T-helper 9 cell (primary cell): Measurements from ENCODE around the gene NPFFR2.
"Not testable (repeated sequence)": the region's sequence is repeated elsewhere in the genome, so short reads cannot be mapped to it uniquely, and the experiment has no call there.

ENCODE experiments used
- DNase-seq: peaks from one replicate; pipeline ENCODE4 v3.0.0-alpha.2; 2020
- total RNA-seq, 2 donors: gene quantifications; one replicate each; lab custom pipeline; 2026; lab: John Stamatoyannopoulos, UW

The NPFFR2 gene
- 0 reads per million in 2 donors for total RNA-seq

- DNase-seq = no peak
These were observed at the start of gene NPFFR2 for GRCh38 chr4:72031868-72032608. Gene NPFFR2 (plus strand): TSS chr4:72032000. CDS start chr4:72128592, 96,592 bp downstream.

DNA sequence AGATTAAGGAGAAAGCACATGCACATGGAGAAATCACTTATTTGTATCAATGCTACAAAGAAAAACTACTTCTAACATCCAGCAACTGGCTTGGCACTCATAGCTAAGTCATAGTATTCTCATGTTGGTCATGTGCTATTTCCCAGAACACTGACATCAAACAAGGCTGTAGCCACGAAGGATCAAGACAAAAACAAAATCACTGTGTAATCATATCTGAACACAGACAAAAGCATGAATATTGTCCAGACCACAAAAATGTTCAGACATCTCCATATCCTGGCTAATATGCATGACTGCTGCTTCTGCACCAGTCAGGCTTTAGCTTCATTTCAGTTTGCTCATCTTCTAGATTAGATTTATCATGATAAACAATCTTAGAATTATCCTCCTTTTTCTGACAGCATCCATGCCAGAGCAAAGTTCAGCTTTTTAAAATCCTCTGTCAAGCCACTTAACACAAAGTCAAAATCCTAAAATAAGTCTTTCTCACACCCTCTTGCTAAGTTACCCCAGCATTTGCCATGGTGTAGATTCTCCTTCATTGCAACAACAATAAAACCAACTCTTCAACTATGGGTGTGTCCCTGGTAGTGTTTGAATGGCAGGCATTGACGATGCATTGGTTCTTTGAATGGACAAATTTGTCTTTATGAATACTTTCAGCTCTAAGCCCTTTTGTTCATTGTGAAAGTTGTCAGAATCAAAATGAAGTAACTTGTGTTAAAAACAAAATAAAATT lies 39.1 kb upstream of the NPFFR2 start:
- no peak for DNase-seq

DNA sequence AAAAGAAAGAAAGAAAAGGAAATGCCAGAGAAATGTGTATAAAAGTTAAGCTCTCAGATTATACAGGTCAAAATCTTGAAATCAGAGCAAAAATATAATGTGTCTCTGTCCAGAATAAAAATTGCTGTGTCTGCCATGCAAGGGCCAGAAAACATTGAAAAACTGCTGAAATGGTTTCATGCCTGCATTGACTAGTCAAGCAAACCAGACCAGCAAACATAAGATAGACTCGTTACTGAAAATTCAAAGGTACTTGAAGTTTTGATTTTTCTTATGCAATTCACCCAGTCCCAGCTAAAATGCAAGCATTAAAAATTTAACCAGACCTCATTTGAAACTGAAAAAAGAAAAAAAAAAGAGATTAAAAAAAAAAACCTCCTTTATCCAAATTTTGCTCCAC lies 37.2 kb upstream of the NPFFR2 start:
- no peak for DNase-seq

- no peak for DNase-seq
These were observed 36.5 kb upstream of the NPFFR2 start for GRCh38 chr4:71995297-71995696.

- DNase-seq = no peak
These were observed 25.2 kb upstream of the NPFFR2 start for GRCh38 chr4:72006586-72006985.

- DNase-seq = no peak
These were observed 19.9 kb upstream of the NPFFR2 start for GRCh38 chr4:72011906-72012305.

- DNase-seq = no peak
These were observed 15.8 kb upstream of the NPFFR2 start for GRCh38 chr4:72016011-72016410.

- no peak for DNase-seq
These were observed 12.1 kb upstream of the NPFFR2 start for GRCh38 chr4:72019688-72020087.

- DNase-seq = no peak
These were observed 9.2 kb upstream of the NPFFR2 start for GRCh38 chr4:72022553-72022952.

GRCh38 chr4:72055566-72055965 lies 23.8 kb downstream of the NPFFR2 start:
- DNase-seq = no peak

DNA sequence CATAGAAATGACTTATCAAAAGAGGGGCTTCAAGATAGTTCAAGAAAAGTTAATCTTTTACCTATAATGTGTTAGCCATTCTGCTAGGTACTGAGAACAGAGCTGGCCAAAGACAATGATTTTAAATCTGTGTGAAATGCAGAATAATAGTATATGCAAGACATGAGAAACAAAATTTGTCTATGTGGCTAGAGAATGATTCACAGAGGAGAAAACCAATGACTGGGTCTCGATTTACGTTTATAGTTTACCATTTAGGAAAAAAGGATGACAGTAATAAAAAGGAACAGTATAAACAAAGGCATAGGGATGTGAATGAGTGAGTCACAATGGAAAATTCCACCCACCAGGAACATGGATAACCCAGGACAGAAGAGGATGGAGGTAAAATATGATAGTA lies 31.9 kb downstream of the NPFFR2 start:
- no peak for DNase-seq

- DNase-seq = no peak
These were observed 35.3 kb downstream of the NPFFR2 start for GRCh38 chr4:72067051-72067450.

DNA sequence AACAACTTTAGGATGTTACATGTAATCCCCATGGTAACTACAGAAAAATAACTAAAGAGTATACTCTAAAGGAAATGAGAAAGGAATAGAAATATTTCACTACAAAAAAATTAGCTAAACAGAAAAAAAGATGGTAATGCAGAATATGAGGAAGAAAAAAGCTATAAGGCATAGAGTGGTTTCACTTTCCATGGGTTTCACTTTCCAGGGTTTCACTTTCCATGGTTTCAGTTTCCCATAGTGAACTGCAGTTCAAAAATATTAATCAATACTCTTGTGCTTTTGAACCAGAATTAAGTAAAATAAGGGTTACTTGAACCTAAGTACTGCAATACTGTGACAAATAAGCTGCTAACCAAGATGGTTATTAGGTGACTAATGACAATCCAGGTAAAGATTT lies 42.0 kb downstream of the NPFFR2 start:
- DNase-seq = no peak

- DNase-seq = no peak
These were observed 44.8 kb downstream of the NPFFR2 start for GRCh38 chr4:72076562-72076961.

GRCh38 chr4:72077346-72077745 lies 45.5 kb downstream of the NPFFR2 start:
- no peak for DNase-seq

DNA sequence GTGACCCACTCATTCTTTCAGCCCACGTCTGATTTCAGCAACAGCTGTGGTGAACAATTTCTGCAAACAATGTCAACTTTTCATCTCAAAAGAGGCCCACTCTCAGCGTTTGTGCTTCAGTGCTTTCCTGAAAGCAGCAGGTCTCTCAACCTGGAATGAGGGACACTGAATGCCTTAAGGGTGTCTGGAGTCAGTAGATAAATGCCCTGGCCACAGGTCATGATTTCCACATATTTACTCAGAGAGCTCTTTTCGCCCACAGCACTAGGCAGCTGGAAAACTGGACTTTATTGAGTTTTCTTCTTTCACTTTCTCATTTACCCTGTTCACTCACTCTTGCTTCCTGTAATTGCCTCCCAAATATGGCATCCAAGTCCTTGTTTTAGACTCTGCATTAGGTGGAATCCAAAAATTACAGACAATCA lies 52.8 kb downstream of the NPFFR2 start:
- no peak for DNase-seq

DNA sequence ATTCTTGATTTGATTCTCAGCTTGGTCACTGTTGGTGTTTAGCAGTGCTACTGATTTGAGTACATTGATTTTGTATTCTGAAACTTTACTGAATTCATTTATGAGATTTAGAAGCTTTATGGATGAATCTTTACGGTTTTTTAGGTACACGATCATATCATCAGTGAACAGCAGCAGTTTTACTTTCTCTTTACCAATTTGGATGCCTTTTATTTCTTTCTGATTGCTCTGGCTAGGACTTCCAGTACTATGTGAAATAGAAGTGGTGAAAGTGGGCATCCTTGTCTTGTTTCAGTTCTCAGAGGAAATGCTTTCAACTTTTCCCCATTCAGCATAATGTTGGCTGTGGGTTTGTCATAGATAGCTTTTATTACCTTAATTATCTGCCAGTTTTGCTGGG lies 58.8 kb downstream of the NPFFR2 start:
- not testable (repeated sequence) for DNase-seq

GRCh38 chr4:72094059-72094797 lies 62.4 kb downstream of the NPFFR2 start:
- DNase-seq = no peak

DNA sequence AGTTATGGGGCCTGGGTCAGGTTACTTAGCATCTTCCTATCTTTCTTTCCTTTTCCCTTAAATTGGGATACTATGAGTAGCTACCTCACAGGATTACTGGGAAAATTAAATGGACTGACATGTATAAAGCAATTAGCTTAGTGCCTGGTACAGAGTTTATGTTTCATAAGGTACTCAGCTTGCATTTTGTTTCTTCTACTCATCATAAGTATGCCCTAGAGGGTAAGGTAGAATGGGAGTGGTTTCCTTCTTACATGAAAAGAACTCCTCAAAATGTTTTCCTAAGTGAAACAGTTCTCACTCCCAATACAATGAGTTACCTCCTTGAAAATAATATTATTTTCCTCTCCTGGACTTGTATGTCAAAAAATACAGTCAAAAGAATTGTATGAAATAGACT lies 75.7 kb downstream of the NPFFR2 start:
- DNase-seq = no peak

DNA sequence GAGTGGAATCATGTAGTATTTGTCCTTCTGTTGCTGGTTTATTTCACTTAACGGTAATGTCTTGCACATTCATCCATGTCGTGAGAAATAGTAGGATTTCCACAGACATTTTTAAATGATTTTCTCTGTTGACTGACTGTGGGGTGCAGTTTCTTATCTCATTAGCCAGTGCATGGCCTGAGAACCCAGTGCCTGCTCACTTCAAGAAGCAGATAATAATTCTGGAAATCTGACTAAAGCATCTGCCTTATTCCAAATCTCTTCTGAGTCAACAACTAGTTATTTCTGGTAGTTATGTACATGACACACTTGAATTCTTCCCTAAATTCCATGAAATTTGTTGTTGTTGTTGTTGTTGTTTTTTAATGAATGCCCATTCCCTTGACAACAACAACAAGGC lies 77.6 kb downstream of the NPFFR2 start:
- DNase-seq = no peak

DNA sequence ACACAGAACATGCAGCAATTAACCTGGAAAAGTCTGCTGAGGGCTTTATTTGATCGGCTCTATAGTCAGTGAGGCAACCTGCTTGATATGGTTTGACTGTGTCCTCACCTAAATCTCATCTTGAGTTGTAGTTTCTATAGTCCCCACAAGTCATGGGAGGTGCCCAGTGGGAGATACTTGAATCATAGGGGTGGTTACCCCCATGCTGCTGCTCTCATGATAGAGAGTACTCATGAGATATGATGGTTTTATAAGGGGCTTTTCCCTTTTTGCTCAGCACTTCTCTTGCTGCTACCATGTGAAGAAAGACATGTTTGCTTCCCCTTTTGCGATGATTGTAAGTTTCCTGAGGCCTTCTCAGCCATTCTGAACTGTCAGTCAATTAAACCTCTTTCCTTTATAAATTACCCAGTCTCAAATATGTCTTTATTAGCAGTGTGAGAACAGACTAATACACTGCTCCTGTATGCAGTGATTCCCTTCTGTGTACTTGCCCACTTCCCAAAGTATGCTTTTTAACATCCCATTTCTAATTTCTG lies 78.2 kb downstream of the NPFFR2 start:
- no peak for DNase-seq

GRCh38 chr4:72110886-72111285 lies 79.1 kb downstream of the NPFFR2 start:
- DNase-seq = no peak

DNA sequence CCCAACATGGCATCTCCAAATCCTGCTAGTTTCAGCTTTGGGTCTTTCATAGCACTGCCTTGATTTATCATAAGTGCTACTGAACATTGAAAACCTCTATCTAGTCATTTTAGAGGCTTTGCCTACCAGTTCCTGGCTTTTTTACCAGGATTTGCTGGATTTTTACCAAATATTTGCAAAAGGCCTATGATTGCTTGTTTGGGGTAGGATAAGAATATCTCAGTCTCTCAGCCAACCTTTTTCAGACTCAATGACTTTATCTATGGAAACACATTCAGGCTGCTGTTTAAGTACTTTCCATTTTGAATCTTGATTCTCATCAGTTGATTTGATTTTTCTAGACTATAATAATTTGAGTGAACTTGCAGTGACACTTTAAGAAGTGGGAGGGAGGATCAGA lies 80.1 kb downstream of the NPFFR2 start:
- DNase-seq = no peak
